IPS-15b (cell line): Measurements from ENCODE around the gene RHOH.

Experiments used
- H3K27me3 ChIP-seq: one replicate; pipeline ENCODE4 v1.6.1; 2013; ENCODE audit warnings: low read length; ENCODE audit not compliant: control insufficient read depth, insufficient read depth
- H3K36me3 ChIP-seq: one replicate; pipeline ENCODE4 v1.6.1; 2013; ENCODE audit warnings: low read length; ENCODE audit not compliant: control insufficient read depth, insufficient read depth
- H3K4me1 ChIP-seq: one replicate; pipeline ENCODE4 v1.6.1; 2013; ENCODE audit warnings: mild to moderate bottlenecking, low read length; ENCODE audit not compliant: control insufficient read depth, insufficient read depth
- H3K4me3 ChIP-seq: one replicate; pipeline ENCODE4 v1.5.1; 2013; ENCODE audit warnings: low read depth, low read length
- H3K9ac ChIP-seq: one replicate; pipeline ENCODE4 v1.6.1; 2013; ENCODE audit warnings: low read depth, mild to moderate bottlenecking, low read length
- H3K9me3 ChIP-seq: one replicate; pipeline ENCODE4 v1.6.1; 2013; ENCODE audit warnings: mild to moderate bottlenecking, low read length; ENCODE audit not compliant: control insufficient read depth, insufficient read depth

The RHOH gene

DNA sequence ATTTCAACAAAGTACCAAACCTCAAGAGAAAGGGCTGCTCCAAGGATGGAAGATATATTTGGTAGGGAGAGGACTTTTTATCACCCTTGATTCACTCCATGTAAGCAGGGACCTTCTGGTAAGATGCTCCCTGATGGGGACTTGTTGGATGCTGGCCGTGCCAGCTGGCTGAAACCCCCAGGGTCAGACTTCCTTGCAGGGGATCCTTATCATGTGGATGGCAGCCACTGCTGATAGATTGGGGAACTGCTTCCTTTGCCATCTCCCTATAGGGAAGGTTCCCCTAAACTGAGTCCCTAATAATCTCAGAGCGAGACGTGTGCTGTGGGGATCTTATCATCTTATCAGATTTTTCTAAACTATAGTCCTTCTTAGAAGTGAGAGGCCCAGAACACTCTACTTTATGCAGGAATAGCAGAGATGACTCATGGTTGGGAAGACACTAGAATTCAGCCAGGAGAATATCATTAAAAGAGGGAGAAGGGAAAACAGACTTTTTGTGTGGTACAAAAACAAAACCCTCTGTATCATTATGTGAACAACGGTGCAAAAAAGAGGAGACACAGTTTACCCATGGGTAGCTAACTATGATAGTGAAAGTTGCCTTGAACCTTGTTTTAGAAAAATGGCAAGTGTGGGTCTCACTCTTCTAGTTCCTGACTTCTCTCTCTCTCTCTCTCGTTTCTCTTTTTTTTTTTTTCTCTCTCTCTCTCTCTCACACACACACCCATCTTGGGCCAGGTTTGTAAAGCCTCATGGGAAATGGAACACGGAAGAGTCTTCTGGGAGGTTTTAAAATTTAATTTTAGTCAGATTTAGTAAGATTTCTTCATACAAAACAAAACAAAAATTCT is 16.1 kb downstream of the RHOH start:
- Histone ChIP-seq H3K4me3 (no peak overlapping the region), H3K27me3 (no peaks in the 10 kb centered on the region), H3K9ac (no peak overlapping the region), H3K9me3 (no peaks in the 10 kb centered on the region), H3K4me1 (no peaks in the 10 kb centered on the region), H3K36me3 (no peaks in the 10 kb centered on the region)

DNA sequence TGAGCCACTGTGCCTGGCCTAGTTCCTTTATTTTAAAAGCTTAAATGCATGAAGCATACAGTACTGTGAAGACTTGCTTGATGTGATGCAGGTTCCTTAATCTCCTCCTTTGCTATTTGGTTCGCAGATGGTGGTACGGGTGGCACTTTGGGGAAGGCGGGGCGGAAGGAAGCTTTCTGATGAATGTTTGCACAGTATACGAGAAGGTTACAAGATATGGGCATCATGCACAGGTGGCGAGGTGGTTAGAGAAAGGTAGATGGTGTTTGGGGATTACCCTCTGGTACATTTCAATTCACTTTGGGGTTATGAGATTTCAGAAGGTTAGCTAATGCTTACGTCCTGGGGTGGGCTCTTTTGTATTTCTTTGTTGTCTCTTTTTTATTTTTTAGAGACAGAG is 17.2 kb downstream of the RHOH start:
- H3K4me3 ChIP-seq: no peak overlapping the region
- no peaks in the 10 kb centered on the region for H3K4me1 ChIP-seq
- no peaks in the 10 kb centered on the region for H3K36me3 ChIP-seq
- no peaks in the 10 kb centered on the region for H3K9me3 ChIP-seq
- H3K27me3 ChIP-seq: no peaks in the 10 kb centered on the region
- no peak overlapping the region for H3K9ac ChIP-seq

DNA sequence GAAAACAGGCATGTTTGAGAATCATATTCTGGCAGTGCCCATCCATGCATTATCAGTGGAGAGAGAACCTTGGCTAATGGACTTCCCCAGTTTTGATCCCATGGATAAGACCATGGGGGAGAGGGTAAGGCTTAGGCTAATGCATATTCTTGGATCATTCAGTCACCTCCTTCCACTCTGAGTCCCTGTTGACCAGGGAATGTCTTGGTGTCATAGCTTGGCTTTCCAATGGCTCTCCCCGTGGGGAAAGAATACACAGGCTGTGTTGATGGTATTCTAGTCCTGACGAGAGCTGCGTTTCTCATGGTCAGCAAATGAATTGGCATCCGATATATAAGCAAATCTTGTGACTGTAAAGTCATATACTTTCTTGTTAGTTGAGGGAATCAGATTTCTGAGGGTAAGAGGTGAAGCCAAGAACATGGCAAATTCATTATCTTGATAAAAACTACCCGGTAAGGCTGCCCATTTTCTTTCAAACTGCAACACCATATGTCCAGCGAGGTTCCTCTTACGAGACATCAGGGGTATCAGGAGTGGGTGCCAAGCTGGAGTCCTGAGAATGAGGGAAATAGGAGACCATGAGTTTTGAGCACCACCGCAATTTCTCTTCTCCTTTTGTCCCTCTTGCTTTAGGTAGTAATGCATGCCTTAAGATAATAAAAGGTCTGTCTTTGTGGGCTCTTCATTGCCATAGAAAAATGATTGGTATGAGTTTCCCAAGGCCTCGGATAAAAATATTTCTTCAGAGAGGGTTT is 18.0 kb downstream of the RHOH start:
- Histone ChIP-seq H3K4me3 (no peak overlapping the region), H3K9me3 (no peaks in the 10 kb centered on the region), H3K4me1 (no peaks in the 10 kb centered on the region), H3K36me3 (no peaks in the 10 kb centered on the region), H3K9ac (no peak overlapping the region), H3K27me3 (no peaks in the 10 kb centered on the region)

DNA sequence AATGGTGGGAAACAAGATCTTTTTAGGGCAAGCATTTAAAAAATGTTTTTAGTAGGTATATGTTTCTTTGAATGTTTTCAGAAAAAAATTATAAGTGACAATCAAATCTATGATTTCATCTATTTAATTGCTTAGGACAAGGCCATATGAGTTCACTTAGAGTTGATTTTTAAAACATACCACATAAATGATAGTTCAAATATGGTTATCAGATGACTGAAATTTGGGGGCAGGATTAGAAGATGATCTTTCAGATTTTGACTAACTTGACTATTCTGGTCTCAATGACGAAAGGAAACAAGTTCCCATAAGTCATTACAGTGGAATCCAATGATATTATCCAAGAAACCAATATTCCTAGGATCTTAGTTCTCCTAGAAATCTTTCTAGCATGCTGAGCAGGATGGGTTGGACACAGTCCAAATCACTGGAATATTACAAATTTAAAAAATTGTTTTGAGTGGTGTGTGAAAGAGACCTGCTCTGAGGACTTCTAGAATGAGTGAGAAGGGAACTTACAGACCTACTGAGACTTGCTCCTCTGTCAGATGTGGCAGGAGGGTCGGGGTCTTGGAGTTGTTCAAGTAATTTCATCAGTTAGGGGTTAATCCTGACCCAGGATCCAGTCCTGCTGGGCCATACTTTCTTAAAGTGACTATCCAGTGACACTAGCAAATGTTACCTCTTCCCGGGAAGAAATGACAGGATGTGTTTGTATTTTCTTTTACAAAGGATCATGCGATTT is 20.0 kb downstream of the RHOH start:
- H3K4me1 ChIP-seq: no peaks in the 10 kb centered on the region
- H3K36me3 ChIP-seq: no peaks in the 10 kb centered on the region
- H3K9me3 ChIP-seq: no peaks in the 10 kb centered on the region

DNA sequence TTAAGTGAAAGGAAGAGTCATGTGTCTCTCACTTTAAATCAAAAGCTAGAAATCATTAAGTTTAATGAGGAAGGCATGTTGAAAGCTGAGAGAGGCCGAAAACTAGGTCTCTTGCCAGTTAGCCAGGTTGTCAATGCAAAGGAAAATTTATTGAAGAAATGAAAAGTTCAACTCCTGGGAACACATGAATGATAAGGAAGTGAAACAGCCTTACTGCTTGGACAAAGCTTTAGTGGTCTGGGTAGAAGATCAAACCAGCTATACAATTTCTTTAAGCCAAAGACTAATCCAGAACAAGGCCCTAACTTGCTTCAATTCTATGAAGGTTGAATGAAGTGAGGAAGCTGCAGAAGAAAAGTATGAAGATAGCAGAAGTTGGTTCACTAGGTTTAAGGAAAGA is 24.9 kb downstream of the RHOH start:
- H3K36me3 ChIP-seq: no peaks in the 10 kb centered on the region

More for the DNA sequence above, 20.0 kb downstream of the RHOH start:
- H3K27me3 ChIP-seq: no peaks in the 10 kb centered on the region
- no peak overlapping the region for H3K9ac ChIP-seq
- no peak overlapping the region for H3K4me3 ChIP-seq

DNA sequence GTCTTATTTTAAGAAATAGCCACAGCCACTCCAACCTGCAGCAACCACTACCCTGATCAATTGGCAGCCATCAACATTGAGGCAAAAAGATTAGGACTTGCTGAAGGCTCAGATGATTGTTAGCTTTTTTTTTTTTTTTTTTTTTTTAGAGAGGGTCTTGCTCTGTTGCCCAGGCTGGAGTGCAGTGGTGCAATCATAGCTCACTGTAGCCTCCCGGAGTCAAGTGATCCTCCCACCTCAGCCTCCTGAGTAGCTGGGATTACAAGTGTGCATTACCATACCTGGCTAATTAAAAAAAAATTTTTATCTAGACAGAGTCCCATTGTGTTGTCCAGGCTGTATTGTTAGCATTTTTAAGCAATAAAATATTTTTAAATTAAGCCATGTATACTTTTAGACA is 26.5 kb downstream of the RHOH start:
- H3K36me3 ChIP-seq: no peaks in the 10 kb centered on the region
- no peaks in the 10 kb centered on the region for H3K4me1 ChIP-seq
- no peak overlapping the region for H3K9ac ChIP-seq
- no peak overlapping the region for H3K4me3 ChIP-seq
- no peaks in the 10 kb centered on the region for H3K27me3 ChIP-seq
- H3K9me3 ChIP-seq: no peaks in the 10 kb centered on the region

More for the DNA sequence above, 24.9 kb downstream of the RHOH start:
- H3K27me3 ChIP-seq: no peaks in the 10 kb centered on the region
- H3K4me3 ChIP-seq: no peak overlapping the region
- H3K9me3 ChIP-seq: no peaks in the 10 kb centered on the region
- H3K9ac ChIP-seq: no peak overlapping the region
- H3K4me1 ChIP-seq: no peaks in the 10 kb centered on the region

DNA sequence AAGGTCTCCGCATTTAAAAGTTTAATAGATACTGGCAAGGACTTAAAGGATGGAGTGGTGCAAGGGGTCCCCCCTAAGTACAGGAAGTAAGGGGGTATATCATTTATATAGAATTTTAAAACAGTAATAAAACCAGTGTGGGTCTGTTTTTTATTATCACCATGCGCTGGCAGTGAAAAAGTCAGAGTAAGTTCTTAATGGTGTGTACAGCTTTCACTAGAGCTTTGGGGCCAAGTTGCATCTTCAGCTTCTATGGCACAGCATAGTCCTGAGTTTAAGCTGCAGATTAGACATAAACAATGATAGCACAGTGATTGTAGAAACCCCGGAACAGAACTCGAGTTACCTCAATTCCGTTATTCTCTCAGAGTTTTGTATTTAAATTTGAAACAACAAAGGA is 27.6 kb downstream of the RHOH start:
- H3K4me1 ChIP-seq: no peaks in the 10 kb centered on the region
- no peak overlapping the region for H3K4me3 ChIP-seq
- H3K9me3 ChIP-seq: no peaks in the 10 kb centered on the region
- H3K27me3 ChIP-seq: no peaks in the 10 kb centered on the region
- H3K9ac ChIP-seq: no peak overlapping the region
- H3K36me3 ChIP-seq: no peaks in the 10 kb centered on the region

DNA sequence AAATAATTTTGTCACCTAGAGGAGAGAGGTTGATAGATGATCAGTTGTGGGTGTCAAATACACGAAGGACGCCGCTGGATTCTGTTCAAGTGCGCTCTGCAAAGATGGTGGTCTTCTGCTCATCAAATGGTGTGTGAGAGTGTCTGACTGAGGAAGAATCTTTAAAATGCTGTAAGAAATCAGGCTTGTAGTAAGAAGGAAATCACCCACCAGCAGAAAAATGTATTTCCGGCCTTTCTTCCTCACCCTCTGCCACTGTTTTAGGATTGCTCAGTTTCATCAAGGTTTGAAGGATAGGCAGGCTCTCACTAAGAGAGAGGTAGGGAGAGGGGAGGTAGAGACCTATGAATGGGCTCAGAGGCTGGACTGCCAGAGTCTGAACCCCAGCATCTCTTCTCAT is 28.7 kb downstream of the RHOH start:
- Histone ChIP-seq H3K36me3 (no peaks in the 10 kb centered on the region), H3K4me1 (no peaks in the 10 kb centered on the region), H3K9me3 (no peaks in the 10 kb centered on the region), H3K4me3 (no peak overlapping the region), H3K27me3 (no peaks in the 10 kb centered on the region), H3K9ac (no peak overlapping the region)

DNA sequence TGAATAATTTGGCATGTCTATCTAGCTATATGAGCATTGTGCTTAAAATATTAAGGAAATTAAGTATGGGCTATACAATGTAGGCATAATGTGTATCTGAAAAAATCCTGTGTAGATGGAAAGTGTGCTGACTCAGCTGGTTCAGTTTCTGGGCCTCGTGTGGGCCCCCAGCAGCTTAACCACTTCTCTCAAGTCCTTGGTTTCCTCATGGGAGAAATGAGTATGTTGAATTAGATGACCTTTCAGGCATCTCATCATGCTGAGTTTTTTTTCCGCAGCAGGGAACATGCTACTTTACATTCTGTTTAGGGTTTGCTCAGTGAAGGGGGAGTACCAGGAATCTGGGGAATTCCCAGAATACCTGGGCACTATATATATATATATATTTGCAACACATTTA is 30.5 kb downstream of the RHOH start:
- H3K27me3 ChIP-seq: no peaks in the 10 kb centered on the region
- no peaks in the 10 kb centered on the region for H3K4me1 ChIP-seq
- H3K9me3 ChIP-seq: no peaks in the 10 kb centered on the region
- no peaks in the 10 kb centered on the region for H3K36me3 ChIP-seq
- no peak overlapping the region for H3K4me3 ChIP-seq
- no peak overlapping the region for H3K9ac ChIP-seq

DNA sequence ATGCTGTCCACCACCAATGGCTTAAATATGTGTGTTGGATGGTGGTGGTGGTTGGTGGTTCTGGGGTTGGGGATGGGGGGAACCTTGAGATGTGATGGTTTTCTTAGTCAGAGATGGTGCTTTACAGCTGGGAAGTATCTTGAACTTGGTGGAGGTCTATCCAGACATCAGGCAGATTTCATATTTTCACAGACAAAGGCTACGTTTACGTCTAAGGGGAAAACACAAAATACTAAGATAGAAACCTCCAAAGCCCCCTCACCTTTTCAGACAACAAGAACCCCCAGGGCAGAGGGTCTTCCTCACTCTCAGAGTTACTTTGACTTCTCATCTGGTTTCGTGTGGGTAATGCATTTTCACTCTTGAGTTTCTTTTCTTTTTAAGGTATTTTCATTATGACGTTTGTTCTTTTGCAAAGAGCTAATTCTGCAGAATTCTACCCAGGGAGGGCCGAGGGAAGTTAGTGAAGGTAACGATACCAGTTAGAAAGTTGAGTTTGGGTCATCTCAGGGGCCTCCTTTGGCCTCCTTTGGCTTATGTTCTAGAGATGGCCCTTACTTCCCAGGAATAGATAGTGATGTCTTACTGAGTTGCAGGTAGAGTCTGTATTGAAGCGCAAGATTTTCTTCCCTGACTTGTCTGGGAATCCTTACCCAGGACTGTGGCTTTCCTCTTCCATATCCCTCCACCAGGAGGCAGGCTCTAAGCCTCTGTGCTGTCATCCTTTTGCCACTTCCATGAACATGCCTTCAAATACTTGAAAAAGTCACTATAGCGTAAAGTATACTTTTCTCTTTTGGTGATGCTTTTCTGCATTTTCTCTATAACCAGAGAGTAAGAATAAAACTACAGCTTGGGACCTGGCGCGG is 31.9 kb downstream of the RHOH start:
- Histone ChIP-seq H3K9ac (no peak overlapping the region), H3K27me3 (no peaks in the 10 kb centered on the region), H3K36me3 (no peaks in the 10 kb centered on the region), H3K9me3 (no peaks in the 10 kb centered on the region), H3K4me1 (no peaks in the 10 kb centered on the region), H3K4me3 (no peak overlapping the region)

DNA sequence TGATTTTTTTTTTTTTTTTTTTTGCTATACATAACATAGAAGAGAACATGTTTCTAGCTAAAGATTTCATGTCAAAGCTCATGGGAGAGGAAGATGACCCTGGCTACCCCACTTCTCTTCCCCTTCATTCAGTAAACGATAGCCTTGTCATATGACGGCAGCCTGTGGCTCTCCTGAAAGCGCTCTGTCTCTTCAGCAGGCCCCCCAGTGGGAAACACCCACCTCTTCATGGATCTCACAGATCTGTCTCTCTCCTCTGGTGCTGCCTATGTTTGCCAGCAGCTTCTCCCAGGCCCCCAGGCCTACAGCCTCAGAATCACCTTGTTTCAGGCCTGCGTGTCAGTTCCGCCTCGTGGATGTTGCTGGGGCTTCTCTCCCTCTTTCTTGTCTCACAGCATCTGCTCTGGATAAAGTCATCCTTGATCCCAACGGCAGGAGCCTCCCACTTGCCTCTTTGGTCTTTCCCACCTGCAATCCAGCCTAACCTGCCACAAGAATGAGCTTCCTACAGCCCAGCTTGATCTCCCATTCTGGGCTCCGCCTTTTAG is 34.6 kb downstream of the RHOH start:
- Histone ChIP-seq H3K4me1 (no peaks in the 10 kb centered on the region), H3K9ac (no peak overlapping the region), H3K9me3 (no peaks in the 10 kb centered on the region), H3K4me3 (no peak overlapping the region), H3K27me3 (no peaks in the 10 kb centered on the region), H3K36me3 (no peaks in the 10 kb centered on the region)
